Heart left ventricle (tissue), 13 donors: Measurements from ENCODE around the gene ZDHHC1.

Experiments
- CTCF ChIP-seq, 12 donors: fragments of 200-600 bp; sonication (generic) in 4 of 12; IDR thresholded peaks; one replicate each; pipeline versions ENCODE4 v1.5.0 to v1.8.0; 2018 to 2022; ENCODE audit warnings: antibody characterized with exemption in 12 of 12, mild to moderate bottlenecking in 5 of 12
- POLR2A ChIP-seq, 2 donors: fragments of 450-650 bp; IDR thresholded peaks; one replicate each; pipeline ENCODE4 v1.6.1; 2017; ENCODE audit warnings: antibody characterized with exemption in 2 of 2, mild to moderate bottlenecking in 2 of 2, moderate library complexity in 2 of 2
- donor health status: ischemic (EF 13 %, LVEDD 7.1; RV severe dilation, severe dysfunction).
- donor health status: DM: no; HTN: yes; CAD: no.
- donor health status: DM: no; HTN: no; CAD: no.
- donor health status: ischemic (EF 25% LVEDD 6.9; RV normal size, moderate dysfunction).
- donor health status: ischemic (EF 25% LVEDD 5.7; RV mildly dilated, moderate dysfunction).
- donor health status: ischemic (EF 35%, LVEDD 5.7; RV mildly dilated, moderate dysfunction).
- donor health status: nonischemic (EF 11% LVEDD 7.7; RV severe dilation, severe dysfunction).
- donor health status: DM: yes; HTN: yes; CAD: no.
- donor health status: PGD.
- donor health status: ischemic (EF 29% LVEDD 5.4; RV normal size, mild dysfunction).
- donor health status: nonischemic (EF 23%, LVEDD 6.1; RV moderate dilation, normal function).

GRCh38 chr16:67447508-67448076 is 31.3 kb upstream of the ZDHHC1 start:
- TF ChIP-seq CTCF (IDR thresholded peaks at IDR 0.05) (peak in 10 of 12 donors; percentile 12 to 44 (median 30)), POLR2A (IDR thresholded peaks at IDR 0.05) (no peak)
